Measurements from ENCODE around the gene GGT5.
"Not testable (repeated sequence)": the region's sequence is repeated elsewhere in the genome, so short reads cannot be mapped to it uniquely, and the experiment has no call there.

The GGT5 gene

GRCh38 chr22:24247011-24247507 lies 2.2 kb upstream of the GGT5 start:
- no peak for TF ChIP-seq REST (IDR thresholded peaks at IDR 0.05; ENCODE audit: insufficient replicate concordance, low read depth)
- TF ChIP-seq POLR2AphosphoS5 (IDR thresholded peaks at IDR 0.05; ENCODE audit: low read depth) = no peak
- no peak for TF ChIP-seq SPI1 (IDR thresholded peaks at IDR 0.05; ENCODE audit: borderline replicate concordance, low read depth)
- TF ChIP-seq CTCF (IDR thresholded peaks at IDR 0.05; ENCODE audit: insufficient read depth, low read length) = no peak
- no peak for TF ChIP-seq GABPA (IDR thresholded peaks at IDR 0.05; ENCODE audit: low read depth)
- no peak for DNase-seq (ENCODE audit: low read depth in 1 of 2, low spot score in 1 of 2)
- Histone ChIP-seq H3K27me3 (ENCODE audit: insufficient read depth, poor library complexity, severe bottlenecking) (no peaks in the 10 kb centered on the region), H3K4me3 (replicated peaks; ENCODE audit: insufficient read depth, low read length) (no peak overlapping the region), H3K27ac (replicated peaks) (no peak overlapping the region)

GRCh38 chr22:24245584-24246561 lies 991 bp upstream of the GGT5 start:
- not testable (repeated sequence) for H3K27ac ChIP-seq (replicated peaks); DNase-seq (ENCODE audit: low read depth in 1 of 2, low spot score in 1 of 2); H3K27me3 ChIP-seq (ENCODE audit: insufficient read depth, poor library complexity, severe bottlenecking); H3K4me3 ChIP-seq (replicated peaks; ENCODE audit: insufficient read depth, low read length)

- Histone ChIP-seq H3K27me3 (ENCODE audit: insufficient read depth, poor library complexity, severe bottlenecking) (no peaks in the 10 kb centered on the region), H3K27ac (replicated peaks) (no peak overlapping the region), H3K4me3 (replicated peaks; ENCODE audit: insufficient read depth, low read length) (no peak overlapping the region)
- TF ChIP-seq REST (IDR thresholded peaks at IDR 0.05; ENCODE audit: insufficient replicate concordance, low read depth) (no peak), CTCF (IDR thresholded peaks at IDR 0.05; ENCODE audit: insufficient read depth, low read length) (no peak), POLR2AphosphoS5 (IDR thresholded peaks at IDR 0.05; ENCODE audit: low read depth) (0 out of 2 replicates have a peak, but pooled peaks have one; percentile 12)
- peak; percentile 30 to 44 for DNase-seq (ENCODE audit: low read depth in 1 of 2, low spot score in 1 of 2)
Measured at GRCh38 chr22:24244144-24244787, 616 bp downstream of the GGT5 start.

GRCh38 chr22:24243417-24243816 lies 1.5 kb downstream of the GGT5 start:
- not testable (repeated sequence) for H3K4me3 ChIP-seq (replicated peaks; ENCODE audit: insufficient read depth, low read length); H3K27ac ChIP-seq (replicated peaks); DNase-seq (ENCODE audit: low read depth in 1 of 2, low spot score in 1 of 2); H3K27me3 ChIP-seq (ENCODE audit: insufficient read depth, poor library complexity, severe bottlenecking)

GRCh38 chr22:24240985-24241692 lies 3.7 kb downstream of the GGT5 start:
- DNase-seq (ENCODE audit: low read depth in 1 of 2, low spot score in 1 of 2); H3K27ac ChIP-seq (replicated peaks); H3K4me3 ChIP-seq (replicated peaks; ENCODE audit: insufficient read depth, low read length); H3K27me3 ChIP-seq (ENCODE audit: insufficient read depth, poor library complexity, severe bottlenecking): not testable (repeated sequence)

All from HL-60 (cell line).